ENCODE results near the gene TBC1D20. TPM values are rescaled to one million over a fixed set of nuclear protein-coding genes. Genes with fewer than 3 reads are reported as not detected.

TBC1D20 gene
- total and polyA plus RNA-seq, 8 donors = 33.4 to 42.6 (median 35.9) TPM

GRCh38 chr20:404088-404487 lies 58.2 kb downstream of the TBC1D20 start:
- no peak for ATAC-seq
- TF ChIP-seq CTCF (IDR thresholded peaks at IDR 0.05) = no peak
- intact Hi-C loops (cut with DNase I) = no loop called here
- no peak overlapping the region for H3K4me3 ChIP-seq
- DNase-seq = no peak
- H3K27ac ChIP-seq = no peak overlapping the region
- no peaks in the 10 kb centered on the region for H3K36me3 ChIP-seq
- H3K4me1 ChIP-seq = peaks cover 5 to 14% of the 10 kb centered on the region in 2 donors
- no peaks in the 10 kb centered on the region for H3K9me3 ChIP-seq
- no peaks in the 10 kb centered on the region for H3K27me3 ChIP-seq

GRCh38 chr20:403582-403957 lies 58.8 kb downstream of the TBC1D20 start:
- Histone ChIP-seq H3K27ac (no peak overlapping the region), H3K4me3 (no peak overlapping the region), H3K4me1 (peaks cover 5 to 9% of the 10 kb centered on the region in 2 donors), H3K36me3 (peaks cover 0 to 4% of the 10 kb centered on the region in 2 donors), H3K9me3 (no peaks in the 10 kb centered on the region), H3K27me3 (no peaks in the 10 kb centered on the region)
- ATAC-seq (no peak), DNase-seq (no peak)
- intact Hi-C loops (cut with DNase I) = no loop called here
- TF ChIP-seq CTCF (IDR thresholded peaks at IDR 0.05) = no peak

- H3K36me3 ChIP-seq = peaks cover 0 to 9% of the 10 kb centered on the region in 2 donors
- TF ChIP-seq CTCF (IDR thresholded peaks at IDR 0.05) = no peak
- DNase-seq (no peak), ATAC-seq (no peak)
- no peak overlapping the region for H3K27ac ChIP-seq
- no peaks in the 10 kb centered on the region for H3K27me3 ChIP-seq
- no peaks in the 10 kb centered on the region for H3K9me3 ChIP-seq
- peaks cover 5 to 9% of the 10 kb centered on the region in 2 donors for H3K4me1 ChIP-seq
- no peak overlapping the region for H3K4me3 ChIP-seq
- intact Hi-C loops (cut with DNase I) = no loop called here
Observed at GRCh38 chr20:402898-403581, 59.3 kb downstream of the TBC1D20 start.

DNA sequence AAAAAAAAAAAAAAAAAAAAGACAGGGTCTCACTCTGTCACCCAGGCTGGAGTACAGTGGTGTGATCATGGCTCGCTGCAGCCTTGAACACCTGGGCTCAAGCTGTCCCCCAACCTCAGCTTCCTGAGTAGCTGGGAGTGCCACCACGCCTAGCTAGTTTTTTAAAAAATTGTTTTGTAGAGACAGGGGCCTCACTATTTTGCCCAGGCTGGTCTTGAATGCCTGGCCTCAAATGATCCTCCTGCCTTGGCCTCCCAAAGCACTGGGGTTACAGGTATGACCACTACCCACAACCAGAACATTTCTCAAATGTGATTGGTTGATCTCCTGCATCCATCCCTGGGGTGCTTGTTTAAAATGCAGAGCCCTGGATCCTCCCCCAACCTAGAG lies 59.8 kb downstream of the TBC1D20 start:
- DNase-seq (no peak), ATAC-seq (no peak)
- Histone ChIP-seq H3K36me3 (peaks cover 0 to 14% of the 10 kb centered on the region in 2 donors), H3K4me1 (peaks cover 5 to 9% of the 10 kb centered on the region in 2 donors), H3K27me3 (no peaks in the 10 kb centered on the region), H3K4me3 (no peak overlapping the region), H3K27ac (no peak overlapping the region), H3K9me3 (no peaks in the 10 kb centered on the region)
- intact Hi-C loops (cut with DNase I) = no loop called here
- no peak for TF ChIP-seq CTCF (IDR thresholded peaks at IDR 0.05)

GRCh38 chr20:401682-402495 lies 60.4 kb downstream of the TBC1D20 start:
- no peaks in the 10 kb centered on the region for H3K27me3 ChIP-seq
- no peaks in the 10 kb centered on the region for H3K9me3 ChIP-seq
- DNase-seq (no peak), ATAC-seq (no peak)
- no peak overlapping the region for H3K4me3 ChIP-seq
- peaks cover 0 to 3% of the 10 kb centered on the region in 2 donors for H3K4me1 ChIP-seq
- H3K36me3 ChIP-seq = peaks cover 0 to 20% of the 10 kb centered on the region in 2 donors
- H3K27ac ChIP-seq = no peak overlapping the region
- no peak for TF ChIP-seq CTCF (IDR thresholded peaks at IDR 0.05)
- intact Hi-C loops (cut with DNase I) = no loop called here

All from left lung (tissue), 10 donors.